B cell (primary cell): ENCODE data around the gene CPNE2.

Experiments used
- CTCF ChIP-seq: fragments of 200-600 bp; IDR thresholded peaks from one replicate; pipeline ENCODE4 v1.8.0; 2022; ENCODE audit warnings: antibody characterized with exemption, mild to moderate bottlenecking
- EZH2 ChIP-seq: IDR thresholded peaks from 2 replicates; pipeline ENCODE4 v1.6.1; 2012; ENCODE audit warnings: borderline replicate concordance, low read depth, mild to moderate bottlenecking, moderate library complexity, low read length; ENCODE audit not compliant: insufficient read depth, poor library complexity, severe bottlenecking

GRCh38 chr16:57044931-57045693 lies 47.3 kb upstream of the CPNE2 start:
- TF ChIP-seq CTCF, result no peak
- no peak for TF ChIP-seq EZH2
